Activated naive CD4-positive, alpha-beta T cell treated with Interleukin-2 at 50 U/mL for 16 hours (primary cell): ENCODE results near the gene MFSD6.

Experiments
- DNase-seq: peaks from one replicate; pipeline ENCODE4 v3.0.0-alpha.2; 2020

MFSD6 gene

GRCh38 chr2:190534310-190535120, 126.4 kb downstream of the MFSD6 start, which contains the start of gene NEMP2:
TSS of gene NEMP2 (minus strand) at chr2:190534722. CDS start at chr2:190534655, 67 bp downstream.
- DNase-seq, result peak; percentile 81

GRCh38 chr2:190535121-190535439, 126.9 kb downstream of the MFSD6 start:
- DNase-seq, result no peak

- no peak for DNase-seq
These were observed 127.4 kb downstream of the MFSD6 start for GRCh38 chr2:190535586-190535985.

- DNase-seq, result no peak
These were observed 129.6 kb downstream of the MFSD6 start for GRCh38 chr2:190537765-190538164.

GRCh38 chr2:190538201-190538600, 130.0 kb downstream of the MFSD6 start:
- DNase-seq, result no peak

- DNase-seq, result no peak
These were observed 131.9 kb downstream of the MFSD6 start for GRCh38 chr2:190540048-190540447.

- DNase-seq, result no peak
These were observed 136.9 kb downstream of the MFSD6 start for GRCh38 chr2:190545093-190545492.

GRCh38 chr2:190545555-190546385, 137.6 kb downstream of the MFSD6 start:
- DNase-seq, result no peak

GRCh38 chr2:190546734-190547133, 138.6 kb downstream of the MFSD6 start:
- DNase-seq, result no peak

GRCh38 chr2:190547886-190548285, 139.7 kb downstream of the MFSD6 start:
- no peak for DNase-seq

GRCh38 chr2:190550137-190550536, 142.0 kb downstream of the MFSD6 start:
- no peak for DNase-seq
